Epithelial cell of prostate (primary cell): ENCODE data around the gene ERF.

ENCODE experiments used
- DNase-seq: peaks from one replicate; pipeline ENCODE4 v3.0.0-alpha.2; 2011; ENCODE audit warnings: low read depth, low spot score
- H3K27ac ChIP-seq: fragments of 450-650 bp; 2 replicates; pipeline ENCODE4 v1.5.1; 2017; ENCODE audit warnings: mild to moderate bottlenecking

The ERF gene

DNA sequence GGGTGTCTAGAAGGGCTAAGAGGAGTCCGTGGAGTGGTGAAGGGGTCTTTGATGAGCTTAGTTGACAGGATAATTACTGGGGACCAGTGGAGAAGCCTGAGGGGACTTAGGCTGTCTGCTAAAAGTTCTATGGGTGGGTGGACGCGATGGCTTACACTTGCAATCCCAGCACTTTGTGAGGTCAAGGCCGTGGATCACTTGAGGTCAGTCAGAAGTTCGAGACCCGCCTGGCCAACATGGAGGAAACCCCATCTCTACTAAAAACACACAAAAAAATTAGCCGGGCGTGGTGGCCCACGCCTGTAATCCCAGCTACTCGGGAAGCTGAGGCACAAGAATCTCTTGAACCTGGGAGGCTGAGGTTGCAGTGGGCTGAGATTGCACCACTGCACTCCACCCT lies 9.7 kb downstream of the ERF start:
- peak overlapping the region; percentile 90 for H3K27ac ChIP-seq

DNA sequence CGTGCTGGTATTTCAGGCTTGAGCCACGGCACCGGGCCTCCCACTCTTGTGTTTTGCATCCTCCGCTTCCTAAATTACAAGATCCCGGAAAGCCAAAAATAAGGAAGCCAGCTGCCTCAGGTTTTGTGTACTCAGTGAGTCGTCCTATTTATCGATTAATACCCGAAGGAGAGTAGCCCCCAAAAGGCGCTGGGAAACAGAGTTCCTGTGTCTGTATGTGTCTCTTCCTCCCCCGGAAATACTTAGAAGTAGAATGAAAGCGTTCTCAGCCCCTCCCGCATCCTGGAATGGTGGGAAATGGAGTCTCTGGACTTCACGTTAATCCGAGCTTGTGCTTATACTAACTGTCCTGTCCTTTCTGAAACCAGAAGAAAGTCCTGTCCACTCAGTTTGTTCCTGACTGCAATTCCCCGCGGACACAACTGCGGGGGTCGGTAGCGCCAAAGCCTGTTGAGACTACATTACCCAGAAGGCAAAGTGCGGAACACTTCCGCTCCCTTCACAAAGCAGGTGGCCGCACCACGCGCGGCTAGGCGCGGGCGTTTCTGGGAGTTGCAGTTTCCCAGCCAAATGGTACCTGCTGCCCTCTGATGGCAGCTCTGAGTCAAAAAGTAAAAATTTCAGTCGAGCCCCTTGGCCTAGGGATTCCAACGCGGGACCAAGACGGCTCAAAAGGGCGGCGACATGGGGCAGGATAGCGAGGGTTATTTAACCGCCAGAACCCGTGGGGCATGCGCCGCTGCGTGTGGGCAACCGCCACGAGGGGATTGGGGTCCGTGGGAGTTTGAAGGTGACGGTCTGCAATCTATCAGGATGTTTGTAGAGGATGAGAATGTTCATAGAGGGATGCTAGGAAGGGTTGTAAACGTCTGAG lies 10.3 kb downstream of the ERF start:
- DNase-seq = no peak
- peak overlapping the region; percentile 90 for H3K27ac ChIP-seq

More for the DNA sequence above, 9.7 kb downstream of the ERF start:
- no peak for DNase-seq

DNA sequence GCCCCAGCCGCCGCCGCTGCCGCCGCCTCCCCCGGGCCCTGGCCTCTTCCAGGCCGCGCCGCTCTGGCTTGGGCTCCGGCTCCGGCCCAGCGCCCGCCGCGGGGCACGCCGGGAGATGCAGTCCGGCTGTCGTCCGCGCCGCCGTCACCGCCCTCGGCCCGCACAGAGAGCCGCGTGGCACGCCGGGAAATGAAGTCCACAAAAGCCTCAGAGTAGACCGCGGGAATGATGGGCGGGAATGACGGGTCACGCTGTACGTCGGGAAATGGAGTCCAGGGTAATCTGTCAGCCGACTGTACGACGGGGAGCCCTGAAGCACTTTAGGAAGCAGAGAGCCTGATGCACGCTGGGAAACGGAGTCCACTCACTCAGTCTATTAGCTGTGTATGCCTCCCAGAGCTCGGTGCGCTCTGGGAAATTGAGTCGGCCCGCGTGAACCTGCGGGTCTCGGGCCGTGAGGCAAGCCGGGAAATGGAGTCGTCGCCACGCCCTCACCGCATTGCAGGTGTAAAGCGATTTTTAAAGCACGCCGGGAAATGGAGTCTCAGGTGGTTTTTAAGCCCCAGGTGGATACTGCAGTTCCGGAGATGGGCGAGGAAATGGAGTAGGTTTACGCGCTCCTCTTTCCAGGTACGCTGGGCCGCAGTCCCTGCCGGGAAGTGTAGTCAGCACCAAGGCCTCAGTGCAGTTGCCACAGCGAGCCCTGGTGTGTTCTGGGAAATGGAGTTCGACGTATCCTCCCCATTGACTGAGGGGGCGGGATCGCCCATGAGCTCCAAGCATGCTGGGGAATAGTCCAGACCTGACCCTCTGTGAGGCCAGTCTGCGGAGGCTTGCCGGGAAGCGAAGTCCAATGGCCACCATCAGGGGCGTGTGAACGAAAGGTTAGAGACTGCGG lies 12.2 kb downstream of the ERF start, which contains the start of gene GSK3A:
Gene GSK3A, minus strand, starts transcription at position 91 of the 898 bp plus-strand sequence. CDS start 137 bp downstream, outside the sequence.
- DNase-seq = peak; percentile 98
- H3K27ac ChIP-seq = peak within 1 kb of the TSS; percentile 90

DNA sequence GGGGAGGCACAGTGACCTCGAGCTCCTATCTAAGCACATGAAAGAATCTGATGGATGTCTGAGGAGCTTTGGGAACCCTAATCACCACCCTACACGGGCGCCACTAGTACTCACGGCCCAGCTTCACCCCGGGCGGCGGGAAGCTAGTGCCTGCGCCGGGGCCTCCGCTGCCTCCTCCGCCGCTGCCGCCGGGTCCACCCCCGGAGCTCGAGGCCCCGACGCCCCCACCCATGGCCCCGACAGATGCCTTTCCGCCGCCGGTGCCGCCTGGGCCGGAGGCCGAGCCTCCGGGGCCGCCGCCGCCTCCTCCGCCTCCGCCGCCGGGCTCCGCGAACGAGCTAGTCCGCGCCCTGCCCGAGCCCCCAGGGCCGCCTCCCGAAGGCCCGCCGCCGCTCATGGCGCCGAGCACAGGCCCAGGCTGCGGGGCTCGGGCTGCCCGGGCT lies 12.8 kb downstream of the ERF start:
- no peak for DNase-seq
- H3K27ac ChIP-seq = peak overlapping the region; percentile 90

DNA sequence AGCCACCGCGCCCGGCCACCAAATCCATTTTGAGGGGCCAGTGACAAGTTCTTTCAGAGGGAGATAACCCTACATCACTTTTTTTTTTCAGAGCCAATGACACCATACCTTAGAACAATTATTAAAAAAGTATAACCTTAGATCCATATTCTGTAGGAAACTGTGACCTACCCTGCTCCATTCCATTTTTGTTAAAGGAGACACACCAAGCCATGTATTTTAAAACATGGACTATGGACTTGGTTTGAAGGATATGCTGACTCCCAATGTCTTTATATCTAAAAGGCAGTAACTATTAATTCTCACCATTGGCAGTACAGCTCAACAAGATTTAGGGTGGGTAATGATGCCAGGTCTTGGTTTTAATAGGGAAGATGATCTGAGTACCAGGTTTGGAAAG lies 13.6 kb downstream of the ERF start:
- DNase-seq = no peak
- peak overlapping the region; percentile 90 for H3K27ac ChIP-seq

GRCh38 chr19:42239544-42240220 lies 15.2 kb downstream of the ERF start:
- DNase-seq = no peak
- H3K27ac ChIP-seq = no peak overlapping the region

DNA sequence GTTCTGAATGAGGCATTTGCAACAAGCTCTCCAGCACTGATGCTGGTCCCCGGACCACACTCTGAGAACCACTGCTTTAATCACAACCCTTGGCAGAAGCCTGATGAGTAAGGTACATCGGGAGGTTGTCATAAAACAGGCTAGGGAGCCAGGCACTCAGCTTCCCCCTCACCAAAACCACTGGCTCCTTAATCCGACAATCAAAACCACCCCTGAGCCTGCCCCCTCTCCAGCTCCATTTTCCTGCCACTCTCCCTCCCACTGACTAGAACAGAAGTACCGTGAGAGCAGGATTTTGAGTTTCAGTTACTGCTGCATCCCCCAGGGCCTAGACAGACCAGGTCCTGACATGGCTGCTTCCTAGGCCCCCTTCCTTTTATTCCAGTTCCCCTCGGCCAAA lies 19.7 kb downstream of the ERF start:
- no peak overlapping the region for H3K27ac ChIP-seq

GRCh38 chr19:42234364-42234763 lies 20.6 kb downstream of the ERF start:
- no peak overlapping the region for H3K27ac ChIP-seq
- DNase-seq = no peak

More for the DNA sequence above, 19.7 kb downstream of the ERF start:
- no peak for DNase-seq

DNA sequence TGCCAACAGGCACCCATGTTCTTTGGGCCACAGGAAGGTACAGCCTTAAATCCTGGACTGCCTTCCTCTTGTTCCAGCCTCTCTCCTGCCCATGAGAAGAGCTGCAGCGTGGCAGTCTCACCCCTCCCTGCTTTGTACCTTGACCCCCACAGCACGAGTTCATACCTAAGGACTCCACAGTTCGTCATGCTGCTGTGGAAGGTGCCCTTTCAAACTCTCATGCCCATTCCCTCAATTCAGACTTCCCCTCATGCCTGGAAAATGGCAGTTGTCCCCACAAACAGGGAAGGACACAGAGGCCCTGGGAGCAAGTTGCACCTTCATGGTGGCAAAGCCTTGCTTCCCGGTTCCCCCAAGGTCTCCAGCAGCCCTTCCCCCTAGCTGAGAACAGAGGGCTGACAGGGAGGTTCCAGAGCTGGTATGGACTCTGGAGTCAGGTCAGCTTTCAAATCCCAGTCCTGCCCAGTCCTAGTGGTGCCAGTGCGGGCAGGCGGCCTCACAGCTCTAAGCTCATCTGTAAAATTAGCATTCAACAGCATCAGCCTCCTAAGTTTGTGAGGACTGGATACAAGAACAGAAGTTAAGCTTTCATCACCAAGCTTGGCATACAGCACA lies 21.1 kb downstream of the ERF start:
- H3K27ac ChIP-seq = no peak overlapping the region

GRCh38 chr19:42233106-42233505 lies 21.8 kb downstream of the ERF start:
- H3K27ac ChIP-seq = no peak overlapping the region

More for the DNA sequence above, 21.1 kb downstream of the ERF start:
- DNase-seq = no peak

DNA sequence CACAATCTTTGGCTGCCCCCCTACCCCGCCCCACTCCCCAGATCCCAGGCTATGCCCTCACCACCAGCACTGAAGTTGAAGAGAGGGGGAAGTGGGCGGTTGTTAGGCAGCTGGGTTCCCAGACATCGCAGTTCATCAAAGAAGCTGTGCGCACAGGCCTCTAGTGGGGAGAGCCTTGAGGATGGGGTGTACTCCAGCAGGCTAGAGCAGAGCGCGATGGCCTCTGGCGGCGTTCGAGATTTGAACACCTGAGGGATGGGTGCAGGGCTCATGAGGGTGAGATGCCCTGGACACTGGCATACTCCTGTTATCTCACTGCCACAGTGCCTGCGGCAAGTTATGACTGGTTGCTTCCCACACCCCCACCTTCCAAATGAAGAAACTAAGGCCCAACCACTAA lies 22.5 kb downstream of the ERF start:
- DNase-seq = no peak

More at GRCh38 chr19:42233106-42233505, 21.8 kb downstream of the ERF start:
- no peak for DNase-seq

DNA sequence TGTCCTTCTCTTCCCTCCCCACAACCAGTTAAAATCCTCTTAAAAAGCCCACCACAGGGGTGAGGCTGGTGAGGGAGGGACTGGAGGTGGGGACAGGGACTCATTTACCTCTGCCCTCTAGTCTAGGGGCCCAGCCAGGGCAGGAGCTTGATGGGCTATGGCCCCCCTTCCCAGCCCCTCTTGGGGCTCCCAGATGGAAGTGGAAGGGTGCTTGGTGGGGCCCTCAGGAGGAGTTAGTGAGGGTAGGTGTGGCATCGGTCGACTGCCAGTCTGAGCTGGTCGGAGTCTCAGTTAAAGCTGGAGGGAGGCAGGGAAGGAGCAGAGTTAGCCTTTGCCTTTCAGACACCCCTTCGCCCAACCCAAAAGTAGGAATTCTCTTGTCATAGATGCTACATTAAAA lies 24.4 kb downstream of the ERF start:
- DNase-seq = no peak
- H3K27ac ChIP-seq = no peak overlapping the region

More for the DNA sequence above, 22.5 kb downstream of the ERF start:
- H3K27ac ChIP-seq = no peak overlapping the region

DNA sequence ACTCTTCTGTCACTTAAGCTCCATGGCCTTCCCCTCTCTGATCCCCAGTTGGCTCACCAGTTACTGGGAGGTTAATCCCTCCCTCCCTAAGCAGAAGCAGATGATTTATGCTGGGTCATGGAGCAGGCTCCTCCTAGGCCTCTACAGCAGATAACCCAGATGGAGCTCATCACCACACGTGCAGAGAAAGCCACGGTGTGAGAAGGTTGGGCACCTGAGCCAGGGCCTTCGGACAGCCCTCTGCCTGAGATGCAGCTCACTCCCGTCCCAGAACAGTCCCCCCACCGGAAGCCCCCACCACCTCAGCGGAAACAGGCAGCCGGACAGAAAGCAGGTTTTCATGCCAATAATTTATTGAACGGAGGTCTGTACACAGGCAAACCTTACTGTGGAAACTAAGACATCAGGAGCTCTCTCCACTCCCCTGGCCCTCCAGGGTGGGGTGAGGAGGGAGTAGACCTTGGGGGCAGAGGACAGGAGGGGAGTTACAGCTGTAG lies 25.0 kb downstream of the ERF start:
- H3K27ac ChIP-seq = no peak overlapping the region
- DNase-seq = no peak

- no peak for DNase-seq
- no peak overlapping the region for H3K27ac ChIP-seq
Observed at GRCh38 chr19:42229301-42229854, 25.6 kb downstream of the ERF start.

GRCh38 chr19:42228641-42229040 lies 26.3 kb downstream of the ERF start:
- H3K27ac ChIP-seq = no peak overlapping the region
- no peak for DNase-seq

DNA sequence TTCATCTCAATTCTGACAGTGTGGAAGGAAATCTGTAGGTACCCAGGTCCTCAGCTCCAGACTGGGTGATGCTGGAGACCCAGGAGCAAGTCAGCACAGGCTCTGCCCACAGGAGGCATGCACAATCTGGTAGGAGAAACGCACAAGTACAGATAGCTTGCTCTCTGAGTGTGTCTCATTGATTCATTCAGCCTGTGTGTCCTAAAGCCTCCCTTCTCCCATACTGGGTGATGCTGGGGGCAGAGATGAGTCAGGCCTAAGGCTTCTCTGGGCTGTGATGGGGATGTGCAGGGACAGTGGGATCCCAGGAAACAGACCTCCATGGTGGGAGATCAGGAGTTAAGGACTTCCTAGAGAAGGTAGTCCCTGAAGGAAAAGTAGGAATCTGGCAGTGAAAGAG lies 28.0 kb downstream of the ERF start:
- no peak overlapping the region for H3K27ac ChIP-seq
- no peak for DNase-seq

DNA sequence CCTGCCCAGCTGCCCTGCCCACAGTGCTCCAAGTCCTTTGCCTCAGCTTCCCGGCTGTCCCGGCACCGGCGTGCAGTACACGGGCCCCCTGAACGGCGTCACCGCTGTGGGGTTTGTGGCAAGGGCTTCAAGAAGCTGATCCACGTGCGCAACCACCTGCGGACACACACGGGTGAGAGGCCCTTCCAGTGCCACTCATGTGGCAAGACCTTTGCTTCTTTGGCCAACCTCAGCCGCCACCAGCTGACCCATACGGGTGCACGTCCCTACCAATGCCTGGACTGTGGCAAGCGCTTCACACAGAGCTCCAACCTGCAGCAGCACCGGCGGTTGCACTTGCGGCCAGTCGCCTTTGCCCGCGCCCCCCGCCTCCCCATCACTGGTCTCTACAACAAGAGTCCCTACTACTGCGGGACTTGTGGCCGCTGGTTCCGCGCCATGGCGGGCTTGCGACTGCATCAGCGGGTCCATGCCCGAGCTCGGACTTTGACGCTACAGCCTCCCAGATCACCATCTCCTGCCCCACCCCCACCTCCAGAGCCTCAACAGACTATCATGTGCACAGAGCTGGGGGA lies 29.1 kb downstream of the ERF start:
- H3K27ac ChIP-seq = no peak overlapping the region
- DNase-seq = no peak

- no peak overlapping the region for H3K27ac ChIP-seq
- no peak for DNase-seq
Observed at GRCh38 chr19:42224940-42225717, 29.8 kb downstream of the ERF start.
